GM19463 (cell line): ENCODE measurements around the gene DMXL2.
"Not testable (repeated sequence)": the region's sequence is repeated elsewhere in the genome, so short reads cannot be mapped to it uniquely, and the experiment has no call there.

Experiments
- ATAC-seq: cut with Tn5 transposase; IDR thresholded peaks from one replicate; pipeline ENCODE4 v1.9.1; 2021; ENCODE audit warnings: mild to moderate bottlenecking, moderate library complexity; ENCODE audit not compliant: unreplicated experiment

The DMXL2 gene

DNA sequence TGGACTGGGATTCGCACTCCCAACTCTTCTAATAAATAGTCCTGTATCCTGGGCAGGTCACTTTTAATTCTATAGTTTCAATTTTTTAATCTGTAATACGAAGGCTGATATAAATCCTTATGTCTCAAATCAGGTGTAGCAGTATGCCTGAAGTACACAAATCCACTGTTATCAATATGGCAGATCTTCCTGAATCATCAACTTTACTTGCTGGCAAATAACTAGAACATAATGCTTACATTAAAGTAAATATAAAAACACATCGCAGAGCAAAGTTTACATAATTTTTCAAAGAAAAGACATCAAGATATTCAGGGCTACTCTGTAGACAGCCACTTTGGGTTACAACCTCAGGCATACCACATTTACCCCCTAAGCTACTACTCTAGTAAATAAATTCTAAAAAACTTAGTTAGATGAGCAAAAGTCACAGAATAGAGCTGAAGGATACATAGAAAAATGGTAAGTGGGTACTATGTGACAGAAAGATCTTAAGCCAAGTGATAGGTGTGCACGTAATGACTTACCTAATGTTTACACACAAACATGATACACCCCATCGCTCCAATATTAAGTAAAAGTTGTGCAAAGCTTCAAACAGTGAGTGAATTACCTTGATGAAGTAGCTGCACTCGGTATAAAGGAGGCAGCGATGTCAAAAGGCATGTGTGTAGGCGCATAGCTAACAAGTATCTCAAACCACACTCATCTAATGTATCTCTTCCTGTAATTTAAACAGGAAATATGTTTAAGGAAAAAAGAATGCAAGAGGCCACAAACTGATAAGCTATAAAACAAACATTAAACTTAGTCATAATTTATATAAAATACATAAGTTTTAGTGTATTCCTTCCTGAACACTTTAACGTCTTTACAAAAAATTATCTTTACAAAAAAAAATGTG is 127.9 kb downstream of the DMXL2 start:
- no peak for ATAC-seq

- ATAC-seq = no peak
These were observed 128.7 kb downstream of the DMXL2 start for GRCh38 chr15:51493892-51494291.

DNA sequence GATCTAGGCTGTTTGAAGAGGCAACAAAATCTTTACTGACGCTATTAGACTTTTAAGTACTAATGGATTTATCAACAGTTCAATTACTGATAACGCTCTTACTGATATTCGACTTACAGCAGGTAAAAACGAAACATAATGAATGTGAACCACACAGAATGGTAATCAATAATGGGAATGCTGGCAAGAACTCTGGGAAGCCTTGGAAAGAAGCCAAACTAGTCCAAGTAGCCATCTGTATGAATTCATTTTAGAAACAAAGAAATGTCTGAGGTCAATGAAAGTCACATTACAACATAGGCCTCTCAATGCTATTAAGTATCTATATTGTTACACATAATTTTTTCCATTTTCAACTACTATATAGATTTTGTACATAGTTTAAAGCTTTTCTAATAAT is 130.0 kb downstream of the DMXL2 start:
- ATAC-seq = no peak

DNA sequence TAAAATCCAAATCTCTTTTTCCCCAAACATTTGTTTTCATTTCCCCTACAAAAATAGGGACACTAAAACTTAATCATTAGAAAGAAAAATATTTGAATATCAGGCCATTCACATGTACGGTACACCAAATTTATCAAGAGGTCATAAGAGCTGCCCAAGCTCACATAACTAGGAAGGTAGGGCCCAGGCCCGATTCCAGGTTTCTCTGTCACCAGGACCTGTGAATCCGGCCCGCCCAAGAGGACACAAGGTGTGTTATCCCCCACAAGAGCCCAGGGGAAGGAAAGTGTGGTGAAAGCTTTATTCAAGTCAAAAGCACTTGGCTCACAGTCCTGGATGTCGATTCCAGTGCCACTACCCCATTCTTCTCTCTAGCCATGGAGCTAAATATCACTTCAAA is 130.6 kb downstream of the DMXL2 start:
- no peak for ATAC-seq

- no peak for ATAC-seq
These were observed 137.8 kb downstream of the DMXL2 start for GRCh38 chr15:51484781-51485180.

DNA sequence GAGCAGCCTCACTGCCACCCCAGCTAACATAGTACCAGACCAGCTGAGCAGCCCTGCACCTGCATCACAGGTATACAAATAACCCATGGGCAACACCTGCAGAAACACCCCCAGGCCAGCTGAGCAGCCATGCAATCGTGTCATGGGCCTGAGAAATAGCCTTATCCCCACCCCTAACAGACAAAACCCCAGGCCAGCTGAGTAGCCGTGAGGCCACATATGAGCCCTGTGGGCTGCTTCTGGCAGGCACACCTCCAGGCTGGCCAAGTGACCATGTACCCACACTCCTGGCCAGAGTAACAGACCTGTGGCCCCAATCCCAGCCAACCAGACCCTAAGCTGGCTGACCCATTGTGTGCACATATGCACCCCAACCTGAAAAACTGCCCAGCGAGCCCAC is 138.6 kb downstream of the DMXL2 start:
- ATAC-seq = no peak

DNA sequence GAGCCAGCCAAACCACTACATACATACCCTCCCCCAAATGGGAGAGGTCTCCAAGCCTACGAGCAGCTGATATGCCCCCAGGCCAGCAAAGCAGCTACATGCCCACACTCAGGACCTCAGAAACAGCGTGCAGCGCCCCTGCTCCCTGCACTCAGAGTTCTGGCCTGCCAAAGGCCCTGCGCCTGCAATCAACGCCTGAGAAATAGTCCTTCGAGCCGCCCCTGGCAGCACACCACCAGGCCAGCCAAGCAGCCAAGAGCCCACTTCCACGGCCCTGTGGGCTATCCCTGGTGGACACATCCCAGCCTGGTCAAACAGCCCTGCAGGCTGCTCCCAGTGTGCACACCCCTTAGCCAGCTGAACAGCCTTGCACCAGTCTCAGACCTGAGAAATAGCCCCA is 139.1 kb downstream of the DMXL2 start:
- ATAC-seq = no peak

- ATAC-seq = no peak
These were observed 146.8 kb downstream of the DMXL2 start for GRCh38 chr15:51475736-51476135.

- ATAC-seq = no peak
These were observed 152.1 kb downstream of the DMXL2 start for GRCh38 chr15:51470512-51470911.

DNA sequence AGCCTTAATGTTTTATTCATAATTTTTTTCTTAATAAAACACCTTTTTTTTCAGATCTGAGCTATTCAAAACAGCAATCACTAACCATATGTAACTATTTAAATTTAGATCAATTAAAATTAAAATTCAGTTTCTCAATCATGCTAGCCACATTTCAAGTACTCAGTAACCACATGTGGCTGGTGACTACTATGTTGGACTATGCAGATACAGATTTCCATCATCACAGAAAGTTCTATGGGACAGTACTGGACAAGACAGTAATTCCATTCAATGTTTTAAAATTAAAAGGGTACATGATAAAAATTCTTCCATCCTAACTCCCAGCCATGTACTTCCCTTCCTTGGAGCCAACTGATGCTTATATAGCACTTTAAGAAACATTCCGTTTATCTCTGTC is 161.8 kb downstream of the DMXL2 start:
- ATAC-seq = no peak

- ATAC-seq = no peak
These were observed 172.6 kb downstream of the DMXL2 start for GRCh38 chr15:51450001-51450400.

GRCh38 chr15:51448622-51449399 is 173.8 kb downstream of the DMXL2 start:
- ATAC-seq = no peak

DNA sequence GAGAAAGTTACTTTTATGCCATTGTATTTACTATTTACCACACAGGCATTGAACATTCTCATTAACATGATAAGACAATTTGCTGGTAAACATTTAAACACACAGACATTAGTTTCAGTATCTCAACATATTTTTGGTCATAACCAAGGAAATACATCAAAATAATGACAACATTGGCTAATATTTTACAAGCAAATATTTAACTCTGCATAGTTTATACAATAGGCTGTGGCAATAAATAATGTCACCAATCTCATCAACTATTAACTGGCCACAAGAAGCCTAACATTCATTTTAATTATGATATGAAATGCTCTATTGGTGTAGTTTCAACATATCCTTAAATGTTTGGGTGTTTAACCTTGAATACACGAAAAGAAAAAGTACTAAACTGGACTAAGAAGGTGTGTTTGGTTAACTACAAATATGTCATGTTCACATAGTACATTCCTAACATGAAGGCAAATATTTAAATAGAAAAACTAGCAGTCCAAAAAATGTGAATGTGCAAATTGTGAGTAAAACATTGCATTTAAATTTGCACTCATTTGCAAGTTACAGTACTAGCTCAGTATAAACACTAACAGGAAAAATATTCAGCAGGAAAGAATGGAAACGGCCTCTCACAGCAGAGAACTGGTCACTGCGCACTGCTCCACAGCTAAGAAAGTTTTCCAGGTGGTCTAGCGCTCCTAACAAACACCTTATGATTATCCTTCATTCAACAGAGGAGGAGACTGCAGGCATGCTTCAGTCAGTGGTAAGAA is 174.5 kb downstream of the DMXL2 start:
- no peak for ATAC-seq

DNA sequence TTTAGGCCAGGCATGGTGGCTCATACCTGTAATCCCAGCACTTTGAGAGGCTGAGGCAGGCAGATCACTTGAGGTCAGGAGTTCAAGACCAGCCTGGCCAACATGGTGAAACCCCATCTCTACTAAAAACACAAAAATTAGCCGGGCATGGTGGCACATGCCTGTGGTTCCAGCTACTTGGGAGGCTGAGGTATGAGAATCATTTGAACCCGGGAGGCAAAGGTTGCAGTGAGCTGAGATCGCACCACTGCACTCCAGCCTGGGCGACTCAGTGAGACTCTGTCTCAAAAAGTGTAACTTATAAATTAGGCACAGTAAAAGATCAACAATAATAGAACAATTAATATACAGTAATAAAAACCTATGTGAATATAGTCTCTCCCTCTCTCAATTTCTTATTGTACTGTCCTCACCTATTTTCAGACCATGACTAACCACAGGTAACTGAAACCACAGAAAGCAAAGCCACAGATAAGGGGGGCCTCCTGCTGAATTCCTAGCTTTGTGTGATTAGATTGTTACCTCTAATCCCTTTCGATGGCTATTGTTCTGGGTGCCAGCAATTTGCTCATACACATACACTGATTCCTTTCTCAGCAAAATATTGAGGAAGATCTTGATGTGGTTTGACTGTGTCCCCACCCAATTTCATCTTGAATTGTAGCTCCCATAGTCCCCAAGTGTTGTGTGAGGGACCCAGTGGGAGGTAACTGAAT is 176.4 kb downstream of the DMXL2 start:
- not testable (repeated sequence) for ATAC-seq

DNA sequence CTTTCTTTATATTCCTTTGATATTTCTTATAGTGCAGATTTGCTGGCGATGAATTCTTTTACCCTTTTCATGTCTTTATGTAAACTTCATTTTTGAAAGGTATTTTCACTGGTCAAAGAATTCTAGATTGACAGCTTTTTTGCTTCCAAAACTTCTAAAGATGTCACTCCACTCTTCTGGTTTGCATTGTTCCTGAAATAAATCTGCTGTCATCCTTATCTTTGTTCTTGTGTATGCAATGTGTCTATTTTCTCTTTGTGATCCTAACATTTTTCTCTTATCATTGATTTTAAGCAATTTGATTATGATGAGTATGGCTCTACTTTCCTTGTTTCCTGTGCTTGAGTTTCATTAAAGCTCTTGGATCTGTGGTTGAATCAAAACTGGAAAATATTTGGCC is 177.8 kb downstream of the DMXL2 start:
- no peak for ATAC-seq

DNA sequence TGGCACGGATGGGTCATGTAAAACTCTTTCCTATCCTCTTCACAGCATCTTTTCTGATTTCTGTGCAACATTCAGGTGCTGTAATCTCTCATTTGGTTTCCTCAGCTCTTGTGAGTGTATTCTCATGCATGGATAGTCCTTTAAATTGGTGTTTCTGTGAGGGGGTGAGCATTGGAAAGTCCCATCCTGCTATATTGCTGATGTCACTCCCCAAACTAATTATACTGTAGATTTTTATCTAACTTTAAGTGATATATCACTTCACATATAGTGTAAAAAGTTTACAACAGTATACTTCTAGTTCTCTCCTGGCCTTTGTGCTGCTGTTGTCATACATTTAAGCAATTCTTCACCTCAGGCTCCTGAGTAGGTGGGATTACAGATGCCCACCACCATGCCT is 178.5 kb downstream of the DMXL2 start:
- no peak for ATAC-seq

DNA sequence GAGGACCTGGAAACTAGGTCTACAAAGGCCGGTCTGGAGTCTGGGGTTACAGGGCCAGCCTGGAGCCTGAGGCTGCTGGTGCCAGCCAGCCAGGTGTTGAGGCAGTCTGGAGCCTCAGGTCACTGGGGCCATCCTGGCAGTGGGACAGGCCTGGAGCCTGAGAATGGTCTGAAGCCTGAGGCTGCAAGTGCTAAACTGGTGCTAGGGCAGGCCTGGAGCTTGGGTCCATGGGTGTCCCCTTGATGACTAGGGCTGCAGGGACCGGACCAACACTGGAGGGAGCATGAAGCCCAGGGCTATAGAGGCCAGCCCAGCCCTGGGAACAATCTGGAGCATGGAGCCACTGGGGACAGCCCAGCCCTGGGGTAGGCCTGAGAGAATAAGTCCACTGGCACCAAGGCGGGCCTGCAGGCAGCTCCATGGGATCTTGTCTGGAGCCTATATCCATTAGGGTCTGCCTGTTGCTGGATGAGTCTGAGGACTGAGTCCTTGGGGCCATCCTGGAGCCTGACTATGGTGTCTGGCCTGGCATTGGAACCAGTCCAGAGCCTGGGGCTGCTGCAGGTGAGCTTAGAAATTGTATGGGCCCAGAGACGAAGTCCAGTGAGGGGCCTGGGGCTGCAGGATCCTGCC is 179.2 kb downstream of the DMXL2 start:
- ATAC-seq = no peak

DNA sequence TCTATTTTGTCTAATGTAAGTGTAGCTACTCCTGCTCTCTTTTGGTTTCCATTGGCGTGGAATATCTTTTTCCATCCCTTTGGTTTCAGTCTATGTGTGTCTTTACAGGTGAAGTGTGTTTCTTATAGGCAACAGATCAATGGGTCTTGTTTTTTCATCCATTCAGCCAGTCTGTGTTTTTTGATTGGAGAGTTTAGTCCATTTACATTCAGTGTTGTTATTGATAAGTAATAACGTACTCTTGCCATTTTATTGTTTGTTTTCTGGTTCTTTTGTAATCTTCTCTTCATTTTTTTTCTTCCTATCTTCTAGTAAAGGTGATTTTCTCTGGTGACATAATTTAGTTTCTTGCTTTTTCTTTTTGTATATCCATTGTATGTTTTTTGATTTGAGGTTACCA is 184.0 kb downstream of the DMXL2 start:
- ATAC-seq = no peak

GRCh38 chr15:51425517-51426040 is 197.0 kb downstream of the DMXL2 start:
- ATAC-seq = no peak

DNA sequence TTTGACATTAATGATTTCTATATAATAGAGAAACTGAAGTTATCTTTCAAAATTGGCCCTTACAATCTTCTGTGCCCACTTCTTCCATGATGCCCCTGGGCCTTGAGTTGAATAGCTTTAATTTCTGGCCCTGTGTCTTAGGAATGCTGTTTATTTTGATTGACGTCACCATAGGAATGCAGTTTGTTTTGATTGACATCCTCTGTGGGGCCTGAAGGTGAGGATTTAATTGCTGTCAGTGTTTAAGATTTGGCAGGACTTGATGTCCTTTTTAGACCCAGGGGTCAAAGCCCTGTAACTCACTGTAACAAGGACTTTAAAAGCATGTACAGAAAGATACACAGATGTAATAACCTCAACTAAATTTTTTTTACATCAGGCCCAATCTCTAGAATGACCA is 197.8 kb downstream of the DMXL2 start:
- ATAC-seq = no peak
